GM13977 (cell line): Measurements from ENCODE around the gene G6PC2.
"Not testable (repeated sequence)": the region's sequence is repeated elsewhere in the genome, so short reads cannot be mapped to it uniquely, and the experiment has no call there.

Experiments used
- DNase-seq: peaks from one replicate; pipeline ENCODE4 v3.0.0; 2012; ENCODE audit warnings: low spot score
- CTCF ChIP-seq: IDR thresholded peaks from 2 replicates; pipeline ENCODE4 v1.5.1; 2012; ENCODE audit warnings: mild to moderate bottlenecking, control low read depth; ENCODE audit not compliant: insufficient read depth; ENCODE audit errors: extremely low read depth, missing control alignments
- in situ Hi-C: fragments of 300-500 bp; cut with MboI; formaldehyde crosslinking; loops from one replicate; pipeline ENCODE4 v1.12.0; 2022; ENCODE audit warnings: low sequenced_read_pairs, low pct_unique_long_range_greater_than_20kb, mixed read lengths, inconsistent platforms; ENCODE audit not compliant: unreplicated experiment

Gene G6PC2

GRCh38 chr2:168858146-168858545, 42.9 kb upstream of the G6PC2 start:
- no peak for TF ChIP-seq CTCF
- no peak for DNase-seq
- in situ Hi-C loops, result no loop called here

- in situ Hi-C loops, result not testable (repeated sequence)
Observed at GRCh38 chr2:168867164-168867563, 33.9 kb upstream of the G6PC2 start.

GRCh38 chr2:168870369-168870768, 30.7 kb upstream of the G6PC2 start:
- in situ Hi-C loops, DNase-seq: not testable (repeated sequence)

More at GRCh38 chr2:168867164-168867563, 33.9 kb upstream of the G6PC2 start:
- DNase-seq, result not testable (repeated sequence)

GRCh38 chr2:168870824-168871223, 30.3 kb upstream of the G6PC2 start:
- in situ Hi-C loops, result not testable (repeated sequence)

GRCh38 chr2:168874368-168875054, 26.6 kb upstream of the G6PC2 start:
- no peak for DNase-seq
- in situ Hi-C loops, result no loop called here
- TF ChIP-seq CTCF, result no peak

More at GRCh38 chr2:168870824-168871223, 30.3 kb upstream of the G6PC2 start:
- DNase-seq, result not testable (repeated sequence)

GRCh38 chr2:168882163-168882562, 18.9 kb upstream of the G6PC2 start:
- DNase-seq, in situ Hi-C loops: not testable (repeated sequence)

GRCh38 chr2:168884975-168885374, 16.1 kb upstream of the G6PC2 start:
- in situ Hi-C loops, result no loop called here
- no peak for DNase-seq

GRCh38 chr2:168889635-168890005, 11.5 kb upstream of the G6PC2 start:
- in situ Hi-C loops, result no loop called here

More at GRCh38 chr2:168884975-168885374, 16.1 kb upstream of the G6PC2 start:
- TF ChIP-seq CTCF, result no peak

More at GRCh38 chr2:168889635-168890005, 11.5 kb upstream of the G6PC2 start:
- no peak for DNase-seq
- no peak for TF ChIP-seq CTCF
